Natural killer cell (primary cell): Measurements from ENCODE around the gene SLC38A3. TPM values are rescaled to one million over a fixed set of nuclear protein-coding genes. Genes with fewer than 3 reads are reported as not detected.

Experiments
- ATAC-seq, 3 donors: fragments of 150-1000 bp in 2 of 3; fragments of 200-7000 bp in 1 of 3; cut with Tn5 transposase; 1 replicate in 1 of 3; 2 replicates in 2 of 3; pipeline ENCODE4 v1.10.0; 2021; ENCODE audit warnings: mild to moderate bottlenecking in 2 of 3, moderate library complexity in 2 of 3
- DNase-seq, 2 donors: peaks; one replicate each; pipeline versions ENCODE4 v3.0.0 to v3.0.0-alpha.2; 2013 to 2021; ENCODE audit warnings: mixed read lengths in 1 of 2
- H3K27ac ChIP-seq: one replicate; pipeline ENCODE4 v1.5.1; 2013; ENCODE audit warnings: mild to moderate bottlenecking, low read length
- H3K27me3 ChIP-seq: one replicate; pipeline ENCODE4 v1.6.1; 2013; ENCODE audit warnings: low read length; ENCODE audit not compliant: control insufficient read depth, insufficient read depth
- H3K36me3 ChIP-seq: one replicate; pipeline ENCODE4 v1.6.1; 2013; ENCODE audit warnings: low read length; ENCODE audit not compliant: control insufficient read depth, insufficient read depth
- H3K4me1 ChIP-seq: one replicate; pipeline ENCODE4 v1.6.1; 2013; ENCODE audit warnings: low read length; ENCODE audit not compliant: control insufficient read depth, insufficient read depth
- H3K4me3 ChIP-seq: one replicate; pipeline ENCODE4 v1.5.1; 2013; ENCODE audit warnings: low read length
- H3K9me3 ChIP-seq: one replicate; pipeline ENCODE4 v1.6.1; 2013; ENCODE audit warnings: low read length; ENCODE audit not compliant: control insufficient read depth, insufficient read depth
- H3K27ac Mint-ChIP-seq, 2 donors: one replicate each; pipeline ENCODE4 v1.8.0; 2022; ENCODE audit warnings: mild to moderate bottlenecking in 2 of 2, mixed read lengths in 2 of 2, moderate library complexity in 1 of 2
- H3K27me3 Mint-ChIP-seq, 2 donors: one replicate each; pipeline ENCODE4 v1.8.0; 2022; ENCODE audit warnings: low read depth in 2 of 2, mixed read lengths in 2 of 2
- H3K36me3 Mint-ChIP-seq: one replicate; pipeline ENCODE4 v1.8.0; 2022; ENCODE audit warnings: mixed read lengths
- H3K4me1 Mint-ChIP-seq, 2 donors: one replicate each; pipeline ENCODE4 v1.8.0; 2022; ENCODE audit warnings: mixed read lengths in 2 of 2
- H3K4me3 Mint-ChIP-seq: one replicate; pipeline ENCODE4 v1.8.0; 2022; ENCODE audit warnings: mild to moderate bottlenecking, moderate library complexity, mixed read lengths
- H3K9me3 Mint-ChIP-seq, 2 donors: one replicate each; pipeline ENCODE4 v1.8.0; 2022; ENCODE audit warnings: mixed read lengths in 2 of 2
- CTCF ChIP-seq: fragments of 200-600 bp; IDR thresholded peaks from one replicate; pipeline ENCODE4 v1.8.0; 2022; ENCODE audit warnings: antibody characterized with exemption
- WGBS: methylation state at CpG from one replicate; pipeline ENCODE4 v1.1.7; 2013; ENCODE audit warnings: missing lambda C conversion rate; ENCODE audit not compliant: insufficient coverage; 5-methylcytosine and 5-hydroxymethylcytosine counted together
- intact Hi-C: fragments of 100-400 bp; cut with micrococcal nuclease; formaldehyde crosslinking; loops from one replicate; pipeline ENCODE4 v1.14.2; 2022
- total RNA-seq, 4 donors: library from RNA; stranded (reverse); fragments of 120-200 nt in 1 of 4; gene quantifications; one replicate each; pipeline versions ENCODE4 v1.2.3 to v1.2.4, GENCODE V29; 2013 to 2022

SLC38A3 gene
- total RNA-seq, 3 donors from 2014 or later (not counting 1 experiment from before 2014, with no cell fraction given) = 0.82 TPM; not detected in 2

GRCh38 chr3:50263478-50264382 lies 58.7 kb downstream of the SLC38A3 start:
- H3K36me3 ChIP-seq = peaks cover 6% of the 10 kb centered on the region
- 82% methylated on average over 6 of the region's 6 CpGs for WGBS
- Mint-ChIP-seq H3K27ac (no peak overlapping the region), H3K4me1 (peaks cover 5 to 6% of the 10 kb centered on the region in 2 donors), H3K27me3 (peaks cover 0 to 6% of the 10 kb centered on the region in 2 donors), H3K36me3 (no peaks in the 10 kb centered on the region), H3K9me3 (no peaks in the 10 kb centered on the region), H3K4me3 (no peak overlapping the region)
- H3K4me3 ChIP-seq = no peak overlapping the region
- no peak for TF ChIP-seq CTCF
- intact Hi-C loops = no loop called here
- DNase-seq (no peak), ATAC-seq (no peak)
- no peak overlapping the region for H3K27ac ChIP-seq
- no peaks in the 10 kb centered on the region for H3K9me3 ChIP-seq
- H3K27me3 ChIP-seq = peaks cover 3% of the 10 kb centered on the region
- H3K4me1 ChIP-seq = peaks cover 19% of the 10 kb centered on the region

GRCh38 chr3:50264383-50264963 lies 59.4 kb downstream of the SLC38A3 start:
- H3K36me3 ChIP-seq = peaks cover 3% of the 10 kb centered on the region

GRCh38 chr3:50264964-50265485 lies 60.0 kb downstream of the SLC38A3 start:
- H3K36me3 Mint-ChIP-seq = no peaks in the 10 kb centered on the region
- no peak for DNase-seq
- WGBS = 81% methylated on average over 7 of the region's 7 CpGs

More at GRCh38 chr3:50264383-50264963, 59.4 kb downstream of the SLC38A3 start:
- Mint-ChIP-seq H3K27me3 (peaks cover 0 to 6% of the 10 kb centered on the region in 2 donors), H3K4me1 (peaks cover 5 to 6% of the 10 kb centered on the region in 2 donors), H3K36me3 (no peaks in the 10 kb centered on the region), H3K27ac (no peak overlapping the region), H3K4me3 (no peak overlapping the region), H3K9me3 (no peaks in the 10 kb centered on the region)
- DNase-seq (no peak), ATAC-seq (no peak)
- no peak for TF ChIP-seq CTCF
- H3K4me3 ChIP-seq = no peak overlapping the region
- H3K9me3 ChIP-seq = no peaks in the 10 kb centered on the region
- intact Hi-C loops = no loop called here
- peaks cover 3% of the 10 kb centered on the region for H3K27me3 ChIP-seq
- H3K4me1 ChIP-seq = peaks cover 16% of the 10 kb centered on the region
- H3K27ac ChIP-seq = no peak overlapping the region
- WGBS = 94% methylated on average over 3 of the region's 7 CpGs

More at GRCh38 chr3:50264964-50265485, 60.0 kb downstream of the SLC38A3 start:
- TF ChIP-seq CTCF = no peak
- no peak overlapping the region for H3K4me3 ChIP-seq
- no peaks in the 10 kb centered on the region for H3K9me3 ChIP-seq
- H3K27ac Mint-ChIP-seq = no peak overlapping the region
- ATAC-seq = no peak
- no peaks in the 10 kb centered on the region for H3K9me3 Mint-ChIP-seq
- peaks cover 3% of the 10 kb centered on the region for H3K27me3 ChIP-seq
- peaks cover 0 to under 1% of the 10 kb centered on the region in 2 donors for H3K4me1 Mint-ChIP-seq
- no peaks in the 10 kb centered on the region for H3K36me3 ChIP-seq
- H3K27ac ChIP-seq = no peak overlapping the region
- H3K4me1 ChIP-seq = peaks cover 11% of the 10 kb centered on the region
- H3K27me3 Mint-ChIP-seq = peaks cover 0 to 6% of the 10 kb centered on the region in 2 donors
- no peak overlapping the region for H3K4me3 Mint-ChIP-seq
- intact Hi-C loops = no loop called here
